Mononuclear cell (primary cell): ENCODE results near the gene CACNG7. TPM values are rescaled to one million over a fixed set of nuclear protein-coding genes. Genes with fewer than 3 reads are reported as not detected.
A peak's percentile ranks its signal among the peaks of the same experiment; 100 is the strongest.

Experiments used
- H3K27me3 ChIP-seq: 2 replicates; pipeline ENCODE4 v1.6.0; 2011; ENCODE audit warnings: low read length, control low read depth; ENCODE audit not compliant: insufficient read depth
- H3K4me1 ChIP-seq: 2 replicates; pipeline ENCODE4 v1.5.1; 2011; ENCODE audit warnings: mild to moderate bottlenecking, low read length, control low read depth; ENCODE audit not compliant: insufficient read depth
- H3K4me3 ChIP-seq: 2 replicates; pipeline ENCODE4 v1.5.1; 2011; ENCODE audit warnings: mild to moderate bottlenecking, low read length, moderate library complexity
- H3K9me3 ChIP-seq: 2 replicates; pipeline ENCODE4 v1.5.1; 2011; ENCODE audit warnings: low read depth, mild to moderate bottlenecking, control low read depth, low read length
- total RNA-seq: library from RNA; depleted of rRNA; stranded (reverse); fragments of >200 nt; gene quantifications from one replicate; pipeline ENCODE4 v1.2.3, GENCODE V29; 2012

CACNG7 gene
- total RNA-seq, 1 donor, result not detected

DNA sequence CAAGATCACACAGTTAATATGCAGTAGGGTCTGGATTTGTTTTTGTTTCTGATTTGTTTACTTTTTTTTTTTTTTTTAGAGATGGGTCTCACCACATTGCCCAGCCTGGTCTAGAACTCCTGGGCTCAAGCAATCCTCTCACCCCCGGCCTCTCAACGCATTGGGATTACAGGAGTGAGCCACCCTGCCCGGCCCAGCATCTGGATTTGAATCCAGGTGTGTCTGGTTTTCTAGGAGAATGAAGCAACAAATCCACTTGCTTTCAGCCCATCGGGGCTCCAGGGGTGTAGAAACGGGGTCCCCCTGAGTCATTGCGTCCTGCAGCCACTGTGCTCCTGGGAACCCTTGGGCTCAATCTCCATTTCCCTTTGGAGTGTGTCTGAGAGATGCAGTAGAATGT, 60.3 kb downstream of the CACNG7 start:
- H3K4me3 ChIP-seq, result no peak overlapping the region
- peaks cover 11% of the 10 kb centered on the region for H3K27me3 ChIP-seq
- no peaks in the 10 kb centered on the region for H3K9me3 ChIP-seq
- H3K4me1 ChIP-seq, result peaks cover 9% of the 10 kb centered on the region

DNA sequence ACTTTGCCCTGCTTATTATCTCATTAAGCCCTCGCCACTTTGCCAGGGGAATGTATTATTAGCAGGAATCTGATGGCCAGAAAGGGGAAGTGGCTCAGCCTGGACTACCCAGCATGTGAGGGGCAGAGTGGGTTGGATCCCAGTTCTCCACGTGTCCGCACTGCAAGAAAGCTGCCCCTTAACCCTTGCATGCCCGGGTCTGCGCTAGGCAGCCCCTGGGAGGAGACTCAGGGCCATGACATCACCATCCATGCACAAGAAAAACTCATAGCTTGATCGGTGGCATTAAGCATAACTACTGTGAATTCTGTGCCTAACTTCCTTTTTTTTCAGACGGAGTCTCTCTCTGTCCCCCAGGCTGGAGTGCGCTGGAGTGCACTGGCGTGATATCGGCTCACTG, 62.6 kb downstream of the CACNG7 start:
- Histone ChIP-seq H3K4me3 (no peak overlapping the region), H3K4me1 (peaks cover 9% of the 10 kb centered on the region), H3K27me3 (no peaks in the 10 kb centered on the region), H3K9me3 (no peaks in the 10 kb centered on the region)

DNA sequence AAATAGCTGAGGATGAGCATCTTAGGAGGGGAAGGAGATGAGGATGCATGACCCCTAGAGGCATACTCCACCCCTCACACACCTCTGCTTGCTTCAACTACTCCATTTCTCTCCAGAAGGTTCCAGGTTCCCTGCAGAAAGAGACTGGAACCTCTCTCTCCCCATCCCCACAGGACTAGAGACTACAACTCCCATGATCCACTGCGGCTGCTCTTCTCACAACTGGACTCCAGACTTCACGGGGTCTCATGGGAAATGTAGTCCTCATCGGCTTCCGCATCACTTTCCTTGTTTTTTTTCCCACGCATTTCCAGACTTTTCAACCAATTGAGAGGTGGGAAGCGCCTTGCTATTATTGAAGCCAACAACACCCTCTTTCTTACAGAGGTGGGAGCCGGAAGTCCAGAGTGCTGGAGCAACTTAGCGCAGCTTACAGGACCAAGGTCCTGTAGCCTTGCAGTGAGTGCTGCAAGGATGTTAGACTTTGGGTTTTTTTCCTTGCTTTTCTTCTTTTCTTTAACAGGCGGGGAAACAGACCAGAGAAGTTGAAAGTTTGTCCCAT, 68.4 kb downstream of the CACNG7 start:
- no peaks in the 10 kb centered on the region for H3K9me3 ChIP-seq
- H3K27me3 ChIP-seq, result peaks cover 39% of the 10 kb centered on the region
- peak overlapping the region; percentile 34 for H3K4me3 ChIP-seq
- peaks cover 27% of the 10 kb centered on the region for H3K4me1 ChIP-seq

DNA sequence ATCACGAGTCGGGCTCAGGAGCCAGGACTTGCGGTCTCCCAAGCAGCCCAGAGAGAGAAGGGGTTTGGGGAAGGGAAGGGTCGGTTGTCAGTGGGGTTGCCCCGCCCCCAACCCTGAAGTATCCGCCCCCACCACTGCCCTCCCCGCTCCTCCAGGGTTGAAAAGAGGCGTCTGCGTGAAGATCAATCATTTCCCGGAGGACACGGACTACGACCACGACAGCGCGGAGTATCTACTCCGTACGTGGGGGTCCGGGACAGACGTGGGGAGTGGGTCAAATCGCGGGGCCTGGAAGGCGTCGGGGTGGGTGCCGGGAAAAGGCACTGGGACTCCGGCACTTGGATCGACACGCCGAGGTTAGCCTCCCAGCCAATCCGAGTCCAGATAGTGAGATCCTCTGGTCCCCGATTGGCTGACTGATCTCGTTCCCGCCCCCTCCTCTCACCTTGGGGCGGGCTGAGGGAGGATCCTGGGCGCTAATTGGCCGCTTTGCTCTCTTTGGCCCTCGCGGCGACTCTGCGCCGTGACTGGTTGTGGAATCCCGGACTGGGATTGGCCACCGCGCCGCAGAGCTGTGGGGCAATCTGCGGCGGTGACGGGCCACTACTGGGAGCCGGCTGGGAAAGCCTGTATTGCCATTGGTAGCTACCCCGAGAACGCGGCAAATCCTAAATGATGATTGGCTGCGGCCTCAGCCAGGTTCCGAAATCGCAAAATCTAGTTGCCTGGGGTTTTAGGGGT, 69.1 kb downstream of the CACNG7 start:
- H3K4me3 ChIP-seq, result peak overlapping the region; percentile 34
- H3K4me1 ChIP-seq, result peaks cover 27% of the 10 kb centered on the region
- peaks cover 40% of the 10 kb centered on the region for H3K27me3 ChIP-seq
- no peaks in the 10 kb centered on the region for H3K9me3 ChIP-seq

DNA sequence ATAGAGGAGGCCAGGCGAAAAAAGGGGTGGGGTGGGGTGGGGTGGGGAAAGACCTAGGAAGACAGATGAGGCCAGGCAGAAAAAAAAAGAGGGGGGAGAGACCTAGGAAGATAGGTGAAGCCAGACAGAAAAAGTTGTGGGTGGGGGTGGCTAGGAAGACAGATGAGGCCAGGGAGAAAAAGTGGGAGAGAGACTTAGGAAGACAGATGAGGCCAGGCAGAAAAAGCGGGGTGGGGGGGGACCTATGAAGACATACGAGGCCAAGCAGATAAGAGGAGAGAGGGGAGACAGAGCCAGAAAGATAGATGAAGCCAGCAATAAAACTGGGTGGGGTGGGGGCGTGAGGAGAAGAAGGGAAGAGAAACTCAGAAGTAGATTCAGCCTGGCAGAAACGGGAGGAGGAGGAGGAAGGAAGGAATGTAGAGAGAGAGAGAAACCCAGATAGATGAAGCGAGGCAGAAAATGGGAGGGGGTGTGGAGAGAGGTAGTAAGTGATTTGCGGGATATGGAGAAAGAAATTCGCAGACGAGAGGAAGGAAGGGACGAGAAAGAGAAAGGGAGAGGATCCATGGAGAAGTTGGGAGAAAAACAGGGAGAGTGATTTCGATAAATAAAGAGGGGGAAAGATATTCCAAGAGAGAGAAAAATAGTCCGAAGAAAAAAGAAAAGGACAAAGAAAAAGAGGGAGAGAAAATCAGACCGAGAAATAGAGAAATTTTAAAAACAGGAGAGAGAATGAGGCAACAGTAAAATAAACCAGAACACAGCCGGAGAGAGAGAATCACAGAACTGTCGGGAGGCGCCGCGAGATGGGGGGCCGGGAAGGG, 70.1 kb downstream of the CACNG7 start:
- peak overlapping the region; percentile 13 for H3K4me3 ChIP-seq
- no peaks in the 10 kb centered on the region for H3K9me3 ChIP-seq
- H3K4me1 ChIP-seq, result peaks cover 27% of the 10 kb centered on the region
- H3K27me3 ChIP-seq, result peaks cover 50% of the 10 kb centered on the region

DNA sequence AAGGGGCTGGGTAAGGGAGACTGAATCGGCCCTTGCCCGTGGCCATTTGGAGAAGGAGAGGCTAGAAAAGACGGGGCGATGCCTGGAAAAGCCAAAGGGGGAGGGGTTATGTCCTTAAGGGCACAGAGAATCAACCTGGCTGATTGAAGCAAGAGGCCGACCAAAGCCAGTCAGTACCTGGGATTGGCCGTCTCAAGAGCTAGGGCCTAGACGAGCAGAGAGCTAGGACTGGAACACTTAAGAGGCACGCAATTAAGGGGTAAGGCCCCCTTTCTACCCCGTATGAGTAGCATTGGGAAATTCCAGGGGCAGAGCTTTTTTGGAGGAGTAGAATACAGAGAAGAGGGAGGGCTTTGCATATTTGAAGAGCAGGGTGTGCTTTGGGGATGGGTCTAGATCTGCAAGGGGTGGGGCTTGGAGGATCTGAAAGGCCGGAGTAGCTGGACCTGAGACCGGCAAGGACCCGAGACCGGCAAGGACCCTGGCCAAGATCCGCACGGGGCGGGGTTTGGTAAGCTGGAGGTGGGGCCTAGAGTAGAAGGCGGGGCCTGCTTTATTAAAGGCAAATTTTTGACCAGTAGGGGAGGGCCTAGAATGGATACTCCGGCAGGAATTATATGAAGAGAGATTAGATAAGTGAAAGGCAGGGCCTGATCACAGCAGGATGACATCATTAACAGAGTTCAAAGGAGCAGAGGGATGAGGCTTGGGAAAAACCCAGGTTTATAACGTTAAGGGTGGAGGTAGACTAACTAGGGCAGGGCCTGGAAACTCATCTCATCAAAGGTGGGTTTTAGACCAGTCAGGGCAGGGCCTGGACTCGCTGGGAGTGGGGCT, 71.7 kb downstream of the CACNG7 start:
- Histone ChIP-seq H3K4me3 (no peak overlapping the region), H3K4me1 (peaks cover 27% of the 10 kb centered on the region), H3K27me3 (peaks cover 51% of the 10 kb centered on the region), H3K9me3 (no peaks in the 10 kb centered on the region)

DNA sequence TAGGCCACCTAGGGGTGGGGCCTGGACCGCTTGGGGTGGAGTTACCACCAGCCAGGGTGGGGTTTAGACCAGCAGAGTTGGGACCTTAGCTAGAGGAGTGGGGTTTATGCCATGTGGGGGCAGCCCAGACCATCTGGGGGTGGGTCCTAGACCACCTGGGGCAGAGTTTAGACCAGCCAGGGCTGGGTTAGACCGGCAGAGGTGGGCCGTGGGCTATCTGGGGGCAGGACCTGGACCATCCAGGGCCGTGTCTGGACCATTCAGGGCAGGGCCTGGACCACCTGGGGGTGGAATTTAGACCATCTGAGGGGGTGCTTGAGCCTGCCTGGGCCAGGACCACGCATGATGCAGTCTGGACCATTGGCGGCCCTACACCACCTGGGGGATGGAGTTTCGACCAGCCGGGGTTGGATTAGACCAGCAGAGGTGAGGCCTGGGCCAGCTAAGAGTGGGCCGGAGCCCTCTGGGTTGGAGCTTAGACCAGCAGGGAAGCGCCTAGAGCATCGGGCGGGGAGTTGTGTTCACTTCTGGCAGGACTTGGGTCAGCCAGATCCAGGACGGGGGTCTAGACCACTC, 72.4 kb downstream of the CACNG7 start:
- H3K27me3 ChIP-seq, result peaks cover 51% of the 10 kb centered on the region
- H3K4me3 ChIP-seq, result no peak overlapping the region
- H3K4me1 ChIP-seq, result peaks cover 27% of the 10 kb centered on the region
- H3K9me3 ChIP-seq, result no peaks in the 10 kb centered on the region

DNA sequence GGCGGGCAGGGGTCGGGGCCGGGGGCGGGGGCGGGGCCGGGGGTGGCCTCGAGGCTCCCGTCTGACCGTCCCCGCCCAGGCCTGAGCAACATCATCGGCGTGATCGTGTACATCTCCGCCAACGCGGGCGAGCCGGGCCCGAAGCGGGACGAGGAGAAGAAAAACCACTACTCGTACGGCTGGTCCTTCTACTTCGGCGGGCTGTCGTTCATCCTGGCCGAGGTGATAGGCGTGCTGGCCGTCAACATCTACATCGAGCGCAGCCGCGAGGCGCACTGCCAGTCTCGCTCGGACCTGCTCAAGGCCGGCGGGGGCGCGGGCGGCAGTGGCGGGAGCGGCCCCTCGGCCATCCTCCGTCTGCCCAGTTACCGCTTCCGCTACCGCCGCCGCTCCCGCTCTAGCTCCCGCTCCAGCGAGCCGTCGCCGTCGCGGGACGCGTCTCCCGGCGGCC, 72.9 kb downstream of the CACNG7 start:
- no peaks in the 10 kb centered on the region for H3K9me3 ChIP-seq
- peaks cover 27% of the 10 kb centered on the region for H3K4me1 ChIP-seq
- no peak overlapping the region for H3K4me3 ChIP-seq
- H3K27me3 ChIP-seq, result peaks cover 51% of the 10 kb centered on the region

DNA sequence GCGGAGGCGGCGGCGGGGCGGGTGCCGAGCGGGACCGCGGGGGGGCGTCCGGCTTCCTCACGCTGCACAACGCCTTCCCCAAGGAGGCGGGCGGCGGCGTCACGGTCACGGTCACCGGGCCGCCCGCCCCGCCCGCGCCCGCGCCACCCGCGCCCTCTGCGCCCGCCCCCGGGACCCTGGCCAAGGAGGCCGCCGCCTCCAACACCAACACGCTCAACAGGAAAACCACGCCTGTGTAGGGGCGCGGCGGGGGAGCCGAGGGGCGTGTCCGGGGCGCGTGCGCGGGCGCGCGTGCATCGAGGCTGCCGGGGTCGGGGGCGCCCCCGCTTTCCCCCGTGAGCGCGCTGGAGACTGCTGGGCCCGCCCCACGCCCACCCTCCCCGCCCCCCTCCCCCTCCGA, 73.5 kb downstream of the CACNG7 start:
- Histone ChIP-seq H3K4me3 (no peak overlapping the region), H3K4me1 (peaks cover 26% of the 10 kb centered on the region), H3K9me3 (no peaks in the 10 kb centered on the region), H3K27me3 (peaks cover 51% of the 10 kb centered on the region)

DNA sequence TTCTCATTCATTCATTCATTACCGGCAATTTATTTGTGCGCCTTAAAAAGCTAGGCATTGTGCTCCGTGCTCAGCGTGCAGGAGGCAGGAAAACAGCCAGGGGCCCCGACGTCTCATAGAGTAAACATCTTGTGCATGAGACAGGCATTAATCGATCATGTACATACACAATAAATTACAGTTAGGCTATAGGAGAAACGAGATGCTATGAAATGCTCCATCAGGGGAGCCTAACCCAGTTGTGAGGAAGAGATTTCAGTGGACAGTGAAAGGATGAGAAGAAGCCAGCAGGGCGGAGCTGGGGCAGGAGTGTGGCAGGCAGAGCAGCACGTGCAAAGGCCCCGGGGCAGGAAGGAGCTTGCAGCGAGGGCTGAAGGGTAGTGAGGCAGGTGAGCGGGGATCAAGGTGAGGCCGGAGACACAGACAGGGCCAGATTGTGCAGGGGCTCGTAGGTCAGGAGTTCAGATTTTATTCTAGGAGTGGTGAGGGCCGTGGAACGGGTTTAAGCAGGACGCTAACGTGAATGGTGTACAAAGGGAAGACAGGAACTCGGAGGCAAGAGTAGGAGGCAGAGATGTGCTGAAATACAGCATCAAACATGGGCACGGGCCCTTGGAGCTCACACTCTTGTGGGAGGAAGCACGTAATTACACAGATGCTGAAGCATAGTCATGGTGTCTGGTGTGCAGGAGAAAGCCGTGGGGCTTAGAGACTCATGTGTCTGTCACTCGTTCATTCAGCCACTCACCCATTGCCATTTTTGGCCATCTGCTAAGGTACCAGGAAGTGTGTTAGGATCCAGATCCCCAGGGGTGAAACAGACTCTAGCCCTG, 74.6 kb downstream of the CACNG7 start:
- Histone ChIP-seq H3K27me3 (peaks cover 42% of the 10 kb centered on the region), H3K9me3 (no peaks in the 10 kb centered on the region), H3K4me1 (peaks cover 17% of the 10 kb centered on the region), H3K4me3 (no peak overlapping the region)

DNA sequence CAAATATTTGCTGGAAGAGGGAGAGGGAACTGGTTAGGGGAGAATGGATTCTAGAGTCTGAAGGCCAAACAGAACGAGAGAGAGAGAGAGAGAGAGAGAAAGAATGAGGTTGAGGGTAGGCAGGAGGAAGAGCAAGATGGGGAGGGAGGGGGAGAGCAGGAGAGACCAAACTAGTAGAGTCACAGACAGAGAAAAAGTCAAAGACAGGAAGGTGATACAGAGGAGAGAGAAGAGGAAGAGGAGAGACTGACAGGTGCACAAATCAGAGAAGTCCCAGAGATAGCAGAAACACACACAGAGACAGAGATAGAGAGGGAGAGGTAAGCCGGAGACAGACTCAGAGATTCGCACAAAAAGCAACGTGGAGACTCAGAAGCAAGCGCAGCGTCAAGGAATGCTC, 76.8 kb downstream of the CACNG7 start:
- Histone ChIP-seq H3K9me3 (no peaks in the 10 kb centered on the region), H3K4me1 (no peaks in the 10 kb centered on the region), H3K4me3 (no peak overlapping the region), H3K27me3 (peaks cover 24% of the 10 kb centered on the region)

DNA sequence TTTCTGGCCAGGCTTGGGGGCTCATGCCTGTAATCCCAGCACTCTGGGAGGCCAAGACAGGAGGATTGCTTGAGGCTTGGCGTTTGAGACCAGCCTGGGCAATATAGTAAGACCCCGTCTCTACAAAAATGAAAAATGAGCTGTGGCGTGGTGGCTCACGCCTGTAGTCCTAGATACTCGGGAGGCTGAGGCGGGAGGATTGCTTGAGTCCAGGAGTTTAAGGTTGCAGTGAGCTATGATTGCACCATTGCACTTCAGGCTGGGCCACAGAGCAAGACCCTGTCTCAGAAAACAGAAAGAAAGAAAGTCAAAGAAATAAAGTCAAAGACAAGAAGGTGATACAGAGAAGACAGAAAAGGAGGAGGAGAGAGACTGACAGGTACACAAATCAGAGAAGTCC, 79.9 kb downstream of the CACNG7 start:
- Histone ChIP-seq H3K9me3 (no peaks in the 10 kb centered on the region), H3K27me3 (peaks cover 26% of the 10 kb centered on the region), H3K4me1 (peaks cover 3% of the 10 kb centered on the region), H3K4me3 (no peak overlapping the region)

DNA sequence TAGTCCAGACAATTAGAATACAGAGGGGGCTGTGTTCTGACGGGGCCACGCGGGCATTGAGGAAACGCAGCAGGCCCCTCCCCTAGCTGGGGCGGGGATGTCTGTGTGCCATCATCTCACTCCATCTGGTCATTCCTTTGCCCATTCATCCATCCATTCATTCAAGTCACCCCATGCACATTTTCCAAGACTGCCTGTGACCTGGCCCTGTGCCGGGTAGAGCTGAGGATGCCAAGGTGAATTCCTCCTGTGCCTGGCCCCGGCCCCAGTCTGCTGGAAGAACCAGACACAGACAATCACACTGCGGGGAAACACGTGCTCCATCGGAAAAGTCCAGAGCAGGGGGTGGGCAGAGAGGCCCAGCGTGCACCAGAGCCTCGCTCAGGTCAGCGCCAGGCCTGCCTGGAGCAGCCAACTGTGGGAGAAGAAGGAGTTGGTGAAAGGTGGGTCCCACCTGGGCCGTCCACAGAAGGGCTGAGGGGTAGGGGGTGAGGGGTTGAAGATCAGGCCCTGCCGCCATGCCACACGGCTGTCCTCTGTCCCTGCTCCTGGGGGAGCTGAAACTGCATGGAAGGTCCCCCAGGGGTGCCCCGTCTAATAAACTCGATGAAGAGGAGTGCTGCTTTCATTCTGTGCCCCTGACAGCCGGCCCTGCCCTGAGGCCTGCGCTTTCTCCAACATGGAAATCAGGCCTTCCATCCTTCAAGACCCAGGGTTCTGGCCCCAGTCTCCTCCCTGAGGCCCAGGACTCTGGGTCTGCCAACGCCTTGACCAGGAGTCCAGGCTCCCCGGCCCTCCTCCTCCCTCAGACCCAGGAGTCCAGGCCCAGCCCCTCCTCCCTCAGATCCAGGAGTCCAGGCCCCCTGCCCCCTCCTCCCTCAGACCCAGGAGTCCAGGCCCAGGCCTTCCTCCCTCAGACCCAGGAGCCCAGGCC, 80.8 kb downstream of the CACNG7 start:
- Histone ChIP-seq H3K4me3 (no peak overlapping the region), H3K9me3 (no peaks in the 10 kb centered on the region), H3K4me1 (peaks cover 3% of the 10 kb centered on the region), H3K27me3 (peaks cover 25% of the 10 kb centered on the region)
